HepG2 (cell line): ENCODE measurements around the gene FAHD2A. TPM values are rescaled to one million over a fixed set of nuclear protein-coding genes. Genes with fewer than 3 reads are reported as not detected.

Source experiments
- ADNP ChIP-seq: sonication (generic); formaldehyde crosslinking; IDR thresholded peaks from 2 replicates; pipeline ENCODE4 v1.4.0; 2020; ENCODE audit warnings: missing genetic modification reagents
- AGO1 ChIP-seq: fragments of 200-400 bp; formaldehyde crosslinking; IDR thresholded peaks from 2 replicates; pipeline ENCODE4 v1.6.1; 2017; ENCODE audit warnings: mild to moderate bottlenecking, low read depth, low read length, moderate library complexity; ENCODE audit not compliant: poor library complexity, severe bottlenecking
- ATRX ChIP-seq: sonication (generic); formaldehyde crosslinking; IDR thresholded peaks from 2 replicates; pipeline ENCODE4 v1.4.0; 2020; ENCODE audit warnings: missing genetic modification reagents, borderline replicate concordance
- GPN1 ChIP-seq: sonication (generic); formaldehyde crosslinking; IDR thresholded peaks from 2 replicates; pipeline ENCODE4 v1.5.1; 2020; ENCODE audit warnings: missing genetic modification reagents, borderline replicate concordance
- HDAC6 ChIP-seq: fragments of 200-600 bp; sonication (generic); IDR thresholded peaks from 2 replicates; pipeline ENCODE4 v1.7.0; 2017; ENCODE audit warnings: mild to moderate bottlenecking, antibody characterized with exemption, low read length, low read depth
- HMG20B ChIP-seq: conservative IDR thresholded peaks from 2 replicates; pipeline ENCODE4 v1.6.1; 2016; ENCODE audit warnings: missing genetic modification reagents, missing compliant biosample characterization
- KDM5A ChIP-seq: fragments of 200-600 bp; sonication (generic); IDR thresholded peaks from 2 replicates; pipeline ENCODE4 v1.7.0; 2018; ENCODE audit warnings: antibody characterized with exemption, mild to moderate bottlenecking, low read length, borderline replicate concordance
- NFKBIZ ChIP-seq: IDR thresholded peaks from 2 replicates; pipeline ENCODE4 v1.6.1; 2018; ENCODE audit warnings: missing genetic modification reagents, missing compliant biosample characterization
- POLR2AphosphoS5 ChIP-seq: IDR thresholded peaks from 2 replicates; pipeline ENCODE4 v1.6.1; 2012; ENCODE audit warnings: low read depth, low read length
- RFX3 ChIP-seq: IDR thresholded peaks from 2 replicates; pipeline ENCODE4 v1.6.1; 2016; ENCODE audit warnings: missing biosample characterization, missing genetic modification reagents
- SKI ChIP-seq: fragments of 450-650 bp; IDR thresholded peaks from one replicate; pipeline ENCODE4 v1.6.1; 2018; ENCODE audit warnings: mild to moderate bottlenecking; ENCODE audit not compliant: partially characterized antibody
- TEAD3 ChIP-seq: optimal IDR thresholded peaks from 2 replicates; pipeline ENCODE3; 2016; ENCODE audit warnings: borderline replicate concordance
- XRCC5 ChIP-seq: fragments of 200-400 bp; formaldehyde crosslinking; optimal IDR thresholded peaks from 2 replicates; pipeline ENCODE3; 2017; ENCODE audit warnings: mild to moderate bottlenecking, low read length
- ZNF292 ChIP-seq: sonication (generic); formaldehyde crosslinking; IDR thresholded peaks from 2 replicates; pipeline ENCODE4 v1.8.1; 2022; ENCODE audit warnings: mild to moderate bottlenecking, low read depth, missing genetic modification reagents, borderline replicate concordance
- ZSCAN25 ChIP-seq: sonication (generic); formaldehyde crosslinking; IDR thresholded peaks from 2 replicates; pipeline ENCODE4 v1.8.0; 2022; ENCODE audit warnings: mild to moderate bottlenecking, missing genetic modification reagents
- polyA plus RNA-seq, 8 experiments: library from polyadenylated mRNA; depleted of rRNA in 3 of 8; stranded (reverse) in 7 of 8; unstranded in 1 of 8; fragments of >200 nt; fragmentation: Illumina TruSeq in 4 of 8; extraction: Trizol in 4 of 8; gene quantifications; 2 replicates each; pipeline versions ENCODE4 v1.2.1 to v1.2.3, GENCODE V29; 2011 to 2016; ENCODE audit warnings: low read depth in 4 of 8, missing spikeins in 1 of 8, mixed read lengths in 1 of 8; ENCODE audit not compliant: insufficient read depth in 1 of 8
- total RNA-seq, 5 experiments: library from RNA; depleted of rRNA; stranded (reverse); fragments of >200 nt; fragmentation: Illumina TruSeq; extraction: Trizol; gene quantifications; 2 replicates each; pipeline ENCODE4 v1.2.3, GENCODE V29; 2016; ENCODE audit warnings: low read depth in 1 of 5
- TF ChIP-seq, protein P1 (sequence below): sonication (generic); formaldehyde crosslinking; IDR thresholded peaks from 2 replicates; pipeline ENCODE4 v1.8.1; 2023; ENCODE audit warnings: mild to moderate bottlenecking, missing genetic modification reagents
- TF ChIP-seq, protein P2 (sequence below): sonication (generic); formaldehyde crosslinking; IDR thresholded peaks from 2 replicates; pipeline ENCODE4 v1.4.0; 2020; ENCODE audit warnings: missing genetic modification reagents, borderline replicate concordance
- TF ChIP-seq, protein P3 (sequence below): sonication (generic); formaldehyde crosslinking; IDR thresholded peaks from 2 replicates; pipeline ENCODE4 v1.5.1; 2020; ENCODE audit warnings: mild to moderate bottlenecking, missing genetic modification reagents, borderline replicate concordance

The FAHD2A gene
- total and polyA plus RNA-seq, 2 of the 13 experiments (the other 11 are each of a cell fraction or from before 2014, with no cell fraction given) = 34.0 to 44.2 TPM

DNA sequence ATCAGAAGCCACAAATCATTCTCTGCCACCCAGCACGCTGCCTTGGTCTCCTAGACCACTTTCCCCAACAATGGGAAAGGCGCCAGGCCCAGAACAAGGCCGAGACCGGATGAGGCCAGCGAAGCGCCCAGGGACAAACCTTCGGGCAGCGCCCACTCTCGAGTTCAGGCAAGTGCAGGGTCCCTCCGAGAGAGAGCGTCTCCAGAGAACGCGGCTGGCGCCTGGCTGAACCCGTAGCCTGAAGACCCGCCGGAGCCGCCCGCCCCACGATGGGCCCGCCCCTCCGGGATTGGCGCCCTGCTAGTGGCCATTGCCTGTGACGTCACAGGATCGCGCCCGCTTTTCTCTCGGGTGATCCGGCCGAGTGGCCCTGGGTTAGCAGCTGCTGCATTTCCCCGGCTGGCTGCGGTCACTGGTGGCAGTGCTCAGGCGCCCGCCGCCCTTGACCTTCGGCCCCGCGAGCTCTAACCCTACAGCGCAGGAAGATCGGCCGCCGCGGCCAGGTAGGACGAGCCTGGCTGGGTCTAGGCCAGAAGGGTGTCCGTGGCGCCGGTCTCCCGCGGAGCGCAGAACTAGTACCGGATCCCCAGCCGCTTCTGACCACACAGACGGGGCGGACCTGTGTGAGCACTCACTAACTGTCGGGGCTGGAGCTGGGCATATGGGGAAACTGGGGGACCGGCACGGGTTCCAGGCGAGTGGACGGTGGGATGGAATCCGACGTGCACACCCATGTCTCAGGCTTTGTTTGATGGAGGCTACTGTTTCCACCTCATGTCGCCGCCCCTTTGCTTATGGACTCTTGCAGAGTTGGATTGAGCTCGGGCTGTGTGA lies at the start of gene FAHD2A (continued):
- TF ChIP-seq, protein P1, sequence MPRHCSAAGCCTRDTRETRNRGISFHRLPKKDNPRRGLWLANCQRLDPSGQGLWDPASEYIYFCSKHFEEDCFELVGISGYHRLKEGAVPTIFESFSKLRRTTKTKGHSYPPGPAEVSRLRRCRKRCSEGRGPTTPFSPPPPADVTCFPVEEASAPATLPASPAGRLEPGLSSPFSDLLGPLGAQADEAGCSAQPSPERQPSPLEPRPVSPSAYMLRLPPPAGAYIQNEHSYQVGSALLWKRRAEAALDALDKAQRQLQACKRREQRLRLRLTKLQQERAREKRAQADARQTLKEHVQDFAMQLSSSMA = no peak
- TF ChIP-seq AGO1 = peak; percentile 20
- TF ChIP-seq ZNF292 = peak; percentile 86
- peak; percentile 93 for TF ChIP-seq KDM5A
- peak; percentile 61; the same call in 1 of the 2 replicates for TF ChIP-seq ZSCAN25 (CRISPR knock-in tag)
- TF ChIP-seq HDAC6 = no peak
- TF ChIP-seq, protein P2, sequence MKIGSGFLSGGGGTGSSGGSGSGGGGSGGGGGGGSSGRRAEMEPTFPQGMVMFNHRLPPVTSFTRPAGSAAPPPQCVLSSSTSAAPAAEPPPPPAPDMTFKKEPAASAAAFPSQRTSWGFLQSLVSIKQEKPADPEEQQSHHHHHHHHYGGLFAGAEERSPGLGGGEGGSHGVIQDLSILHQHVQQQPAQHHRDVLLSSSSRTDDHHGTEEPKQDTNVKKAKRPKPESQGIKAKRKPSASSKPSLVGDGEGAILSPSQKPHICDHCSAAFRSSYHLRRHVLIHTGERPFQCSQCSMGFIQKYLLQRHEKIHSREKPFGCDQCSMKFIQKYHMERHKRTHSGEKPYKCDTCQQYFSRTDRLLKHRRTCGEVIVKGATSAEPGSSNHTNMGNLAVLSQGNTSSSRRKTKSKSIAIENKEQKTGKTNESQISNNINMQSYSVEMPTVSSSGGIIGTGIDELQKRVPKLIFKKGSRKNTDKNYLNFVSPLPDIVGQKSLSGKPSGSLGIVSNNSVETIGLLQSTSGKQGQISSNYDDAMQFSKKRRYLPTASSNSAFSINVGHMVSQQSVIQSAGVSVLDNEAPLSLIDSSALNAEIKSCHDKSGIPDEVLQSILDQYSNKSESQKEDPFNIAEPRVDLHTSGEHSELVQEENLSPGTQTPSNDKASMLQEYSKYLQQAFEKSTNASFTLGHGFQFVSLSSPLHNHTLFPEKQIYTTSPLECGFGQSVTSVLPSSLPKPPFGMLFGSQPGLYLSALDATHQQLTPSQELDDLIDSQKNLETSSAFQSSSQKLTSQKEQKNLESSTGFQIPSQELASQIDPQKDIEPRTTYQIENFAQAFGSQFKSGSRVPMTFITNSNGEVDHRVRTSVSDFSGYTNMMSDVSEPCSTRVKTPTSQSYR = peak; percentile 59; the same call in 1 of the 2 replicates
- TF ChIP-seq ADNP (CRISPR knock-in tag) = no peak
- peak; percentile 85 for TF ChIP-seq POLR2AphosphoS5
- peak; percentile 69; the same call in 1 of the 2 replicates for TF ChIP-seq GPN1
- TF ChIP-seq SKI = peak; percentile 80
- TF ChIP-seq HMG20B (CRISPR knock-in tag) = peak; percentile 46; the same call in 1 of the 2 replicates
- TF ChIP-seq, protein P3, sequence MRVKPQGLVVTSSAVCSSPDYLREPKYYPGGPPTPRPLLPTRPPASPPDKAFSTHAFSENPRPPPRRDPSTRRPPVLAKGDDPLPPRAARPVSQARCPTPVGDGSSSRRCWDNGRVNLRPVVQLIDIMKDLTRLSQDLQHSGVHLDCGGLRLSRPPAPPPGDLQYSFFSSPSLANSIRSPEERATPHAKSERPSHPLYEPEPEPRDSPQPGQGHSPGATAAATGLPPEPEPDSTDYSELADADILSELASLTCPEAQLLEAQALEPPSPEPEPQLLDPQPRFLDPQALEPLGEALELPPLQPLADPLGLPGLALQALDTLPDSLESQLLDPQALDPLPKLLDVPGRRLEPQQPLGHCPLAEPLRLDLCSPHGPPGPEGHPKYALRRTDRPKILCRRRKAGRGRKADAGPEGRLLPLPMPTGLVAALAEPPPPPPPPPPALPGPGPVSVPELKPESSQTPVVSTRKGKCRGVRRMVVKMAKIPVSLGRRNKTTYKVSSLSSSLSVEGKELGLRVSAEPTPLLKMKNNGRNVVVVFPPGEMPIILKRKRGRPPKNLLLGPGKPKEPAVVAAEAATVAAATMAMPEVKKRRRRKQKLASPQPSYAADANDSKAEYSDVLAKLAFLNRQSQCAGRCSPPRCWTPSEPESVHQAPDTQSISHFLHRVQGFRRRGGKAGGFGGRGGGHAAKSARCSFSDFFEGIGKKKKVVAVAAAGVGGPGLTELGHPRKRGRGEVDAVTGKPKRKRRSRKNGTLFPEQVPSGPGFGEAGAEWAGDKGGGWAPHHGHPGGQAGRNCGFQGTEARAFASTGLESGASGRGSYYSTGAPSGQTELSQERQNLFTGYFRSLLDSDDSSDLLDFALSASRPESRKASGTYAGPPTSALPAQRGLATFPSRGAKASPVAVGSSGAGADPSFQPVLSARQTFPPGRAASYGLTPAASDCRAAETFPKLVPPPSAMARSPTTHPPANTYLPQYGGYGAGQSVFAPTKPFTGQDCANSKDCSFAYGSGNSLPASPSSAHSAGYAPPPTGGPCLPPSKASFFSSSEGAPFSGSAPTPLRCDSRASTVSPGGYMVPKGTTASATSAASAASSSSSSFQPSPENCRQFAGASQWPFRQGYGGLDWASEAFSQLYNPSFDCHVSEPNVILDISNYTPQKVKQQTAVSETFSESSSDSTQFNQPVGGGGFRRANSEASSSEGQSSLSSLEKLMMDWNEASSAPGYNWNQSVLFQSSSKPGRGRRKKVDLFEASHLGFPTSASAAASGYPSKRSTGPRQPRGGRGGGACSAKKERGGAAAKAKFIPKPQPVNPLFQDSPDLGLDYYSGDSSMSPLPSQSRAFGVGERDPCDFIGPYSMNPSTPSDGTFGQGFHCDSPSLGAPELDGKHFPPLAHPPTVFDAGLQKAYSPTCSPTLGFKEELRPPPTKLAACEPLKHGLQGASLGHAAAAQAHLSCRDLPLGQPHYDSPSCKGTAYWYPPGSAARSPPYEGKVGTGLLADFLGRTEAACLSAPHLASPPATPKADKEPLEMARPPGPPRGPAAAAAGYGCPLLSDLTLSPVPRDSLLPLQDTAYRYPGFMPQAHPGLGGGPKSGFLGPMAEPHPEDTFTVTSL = peak; percentile 70; the same call in 1 of the 2 replicates
- TF ChIP-seq XRCC5 = peak; percentile 44
- TF ChIP-seq ATRX (CRISPR knock-in tag) = no peak
- TF ChIP-seq TEAD3 (CRISPR knock-in tag) = peak; percentile 55
- TF ChIP-seq NFKBIZ (CRISPR knock-in tag) = no peak
- no peak for TF ChIP-seq RFX3
